NB4 (cell line): ENCODE results near the gene ARHGDIG.

Experiments used
- POLR2A ChIP-seq: IDR thresholded peaks from 2 replicates; pipeline ENCODE4 v1.6.1; 2011; ENCODE audit warnings: mild to moderate bottlenecking; ENCODE audit not compliant: insufficient read length; ENCODE audit errors: extremely low read depth
- TF ChIP-seq, protein P1 (sequence below): IDR thresholded peaks from one replicate; pipeline ENCODE4 v1.5.1; 2012; ENCODE audit warnings: low read depth, low read length
- TF ChIP-seq, protein P2 (sequence below): IDR thresholded peaks from 2 replicates; pipeline ENCODE4 v1.6.1; 2011; ENCODE audit warnings: low read depth, low read length

DNA sequence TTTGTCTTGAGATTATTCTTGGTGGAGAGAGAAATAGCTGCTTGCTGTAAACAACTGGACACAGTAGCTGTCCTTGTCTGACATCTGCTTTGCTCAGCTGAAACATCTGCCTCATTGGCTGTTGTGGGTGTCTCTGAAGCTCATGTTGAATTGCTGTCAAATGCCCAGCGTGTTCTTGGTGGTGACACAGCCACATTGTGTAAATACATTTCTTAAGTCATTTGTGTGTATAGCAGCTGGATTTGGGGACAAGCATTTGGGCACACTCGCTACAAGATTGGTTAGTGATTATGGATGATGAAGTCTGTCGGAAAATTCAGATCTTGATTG lies 40.5 kb upstream of the ARHGDIG start:
- TF ChIP-seq POLR2A, result no peak
- TF ChIP-seq, protein P1, sequence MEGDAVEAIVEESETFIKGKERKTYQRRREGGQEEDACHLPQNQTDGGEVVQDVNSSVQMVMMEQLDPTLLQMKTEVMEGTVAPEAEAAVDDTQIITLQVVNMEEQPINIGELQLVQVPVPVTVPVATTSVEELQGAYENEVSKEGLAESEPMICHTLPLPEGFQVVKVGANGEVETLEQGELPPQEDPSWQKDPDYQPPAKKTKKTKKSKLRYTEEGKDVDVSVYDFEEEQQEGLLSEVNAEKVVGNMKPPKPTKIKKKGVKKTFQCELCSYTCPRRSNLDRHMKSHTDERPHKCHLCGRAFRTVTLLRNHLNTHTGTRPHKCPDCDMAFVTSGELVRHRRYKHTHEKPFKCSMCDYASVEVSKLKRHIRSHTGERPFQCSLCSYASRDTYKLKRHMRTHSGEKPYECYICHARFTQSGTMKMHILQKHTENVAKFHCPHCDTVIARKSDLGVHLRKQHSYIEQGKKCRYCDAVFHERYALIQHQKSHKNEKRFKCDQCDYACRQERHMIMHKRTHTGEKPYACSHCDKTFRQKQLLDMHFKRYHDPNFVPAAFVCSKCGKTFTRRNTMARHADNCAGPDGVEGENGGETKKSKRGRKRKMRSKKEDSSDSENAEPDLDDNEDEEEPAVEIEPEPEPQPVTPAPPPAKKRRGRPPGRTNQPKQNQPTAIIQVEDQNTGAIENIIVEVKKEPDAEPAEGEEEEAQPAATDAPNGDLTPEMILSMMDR, result no peak
- TF ChIP-seq, protein P2, sequence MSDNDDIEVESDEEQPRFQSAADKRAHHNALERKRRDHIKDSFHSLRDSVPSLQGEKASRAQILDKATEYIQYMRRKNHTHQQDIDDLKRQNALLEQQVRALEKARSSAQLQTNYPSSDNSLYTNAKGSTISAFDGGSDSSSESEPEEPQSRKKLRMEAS, result no peak
